Endothelial cell of umbilical vein (primary cell): ENCODE results near the gene ZNF814. TPM values are rescaled to one million over a fixed set of nuclear protein-coding genes. Genes with fewer than 3 reads are reported as not detected.
"Not testable (repeated sequence)": the region's sequence is repeated elsewhere in the genome, so short reads cannot be mapped to it uniquely, and the experiment has no call there.

Experiments
- BruUV-seq: library from RNA; stranded (reverse); fragments of 400-500 nt; replicated peaks from 2 replicates; lab custom pipeline; 2021; lab: Mats Ljungman, UMichigan
- CTCF ChIA-PET: fragments of 300-600, 350-600 bp; sonication (Branson Sonifier 250); formaldehyde crosslinking; loops from one replicate; lab custom pipeline; 2021; ENCODE audit warnings: antibody characterized with exemption, inconsistent platforms; lab: Charles Lee
- POLR2A ChIA-PET: fragments of 300-600, 350-600 bp; sonication (Branson Sonifier 250); formaldehyde crosslinking; loops from one replicate; lab custom pipeline; 2021; ENCODE audit warnings: antibody characterized with exemption, inconsistent platforms; lab: Charles Lee
- DNase-seq: peaks from one replicate; pipeline ENCODE4 v3.0.0-alpha.2; 2011; ENCODE audit warnings: low read depth, low spot score
- FAIRE-seq: peaks from 2 replicates; lab custom pipeline; 2011; peaks lifted over from hg19 to GRCh38; lab: Jason Lieb, UNC
- H2AFZ ChIP-seq: 2 replicates; pipeline ENCODE4 v1.6.0; 2012; ENCODE audit warnings: low read depth, low read length, control low read depth, inconsistent platforms
- H3K27ac ChIP-seq: 2 replicates; pipeline ENCODE4 v1.5.1; 2011; ENCODE audit warnings: low read depth, mild to moderate bottlenecking, control low read depth, low read length, moderate library complexity; ENCODE audit not compliant: insufficient read depth
- H3K27me3 ChIP-seq, 2 experiments: 2 replicates each; pipeline versions ENCODE4 v1.6.0 to v1.6.1; 2011; ENCODE audit warnings: low read length in 2 of 2, mixed read lengths in 1 of 2; ENCODE audit not compliant: control insufficient read depth in 2 of 2, insufficient read depth in 2 of 2
- H3K36me3 ChIP-seq, 2 experiments: 2 replicates in 1 of 2; 3 replicates in 1 of 2; pipeline ENCODE4 v1.5.1; 2011; ENCODE audit warnings: low read length in 2 of 2, mild to moderate bottlenecking in 1 of 2, moderate library complexity in 1 of 2; ENCODE audit not compliant: control insufficient read depth in 2 of 2, insufficient read depth in 2 of 2; ENCODE audit errors: extremely low read depth in 1 of 2
- H3K4me1 ChIP-seq: 3 replicates; pipeline ENCODE4 v1.5.1; 2011; ENCODE audit warnings: mild to moderate bottlenecking, low read length; ENCODE audit not compliant: control insufficient read depth, insufficient read depth; ENCODE audit errors: extremely low read depth
- H3K4me2 ChIP-seq: 2 replicates; pipeline ENCODE4 v1.6.1; 2011; ENCODE audit warnings: low read length, control low read depth, mixed read lengths; ENCODE audit not compliant: insufficient read depth
- H3K4me3 ChIP-seq, 3 experiments: fragments of 200-600 bp in 1 of 3; sonication (generic), shearing (Covaris generic) in 1 of 3; replicated peaks in 1 of 3; 2 replicates each; pipeline ENCODE4 v1.5.1; 2011 to 2016; ENCODE audit warnings: control low read depth in 3 of 3, low read length in 3 of 3, mild to moderate bottlenecking in 2 of 3, inconsistent platforms in 1 of 3, low read depth in 1 of 3, moderate library complexity in 1 of 3; ENCODE audit not compliant: insufficient read depth in 1 of 3
- H3K79me2 ChIP-seq: 2 replicates; pipeline ENCODE4 v1.6.0; 2012; ENCODE audit warnings: low read length, inconsistent platforms; ENCODE audit not compliant: control insufficient read depth, insufficient read depth
- H3K9ac ChIP-seq: replicated peaks from 2 replicates; pipeline ENCODE3; 2011; ENCODE audit warnings: low read length, control low read depth; ENCODE audit not compliant: insufficient read depth; ENCODE audit errors: extremely low read depth
- H3K9me1 ChIP-seq: replicated peaks from 3 replicates; pipeline ENCODE4 v1.6.0; 2011; ENCODE audit warnings: mild to moderate bottlenecking, low read length; ENCODE audit not compliant: control insufficient read depth, insufficient read depth; ENCODE audit errors: extremely low read depth
- H3K9me3 ChIP-seq: replicated peaks from 2 replicates; pipeline ENCODE4 v1.5.1; 2012; ENCODE audit warnings: low read length, inconsistent platforms; ENCODE audit not compliant: control insufficient read depth, insufficient read depth
- H4K20me1 ChIP-seq: replicated peaks from 2 replicates; pipeline ENCODE3; 2011; ENCODE audit warnings: mild to moderate bottlenecking, low read length; ENCODE audit not compliant: control insufficient read depth, insufficient read depth; ENCODE audit errors: extremely low read depth
- GATA2 ChIP-seq: IDR thresholded peaks from 2 replicates; pipeline ENCODE4 v1.7.0; 2011; ENCODE audit warnings: low read depth, mild to moderate bottlenecking, moderate library complexity, mixed read lengths, low read length; ENCODE audit not compliant: insufficient read length, insufficient read depth
- POLR2A ChIP-seq: IDR thresholded peaks from 2 replicates; pipeline ENCODE4 v1.6.1; 2012; ENCODE audit warnings: low read depth, mild to moderate bottlenecking, control low read depth, low read length
- dilution Hi-C: fragments of 300-500 bp; cut with MboI; formaldehyde crosslinking; loops from one replicate; pipeline ENCODE4 v1.15.0; 2019; ENCODE audit warnings: low sequenced_read_pairs; ENCODE audit not compliant: extremely low pct_ligation_motif_present
- intact Hi-C: fragments of 100-400 bp; cut with micrococcal nuclease; formaldehyde crosslinking; loops from one replicate; pipeline ENCODE4 v1.10.0; 2022
- polyA plus RNA-seq, 4 experiments: library from polyadenylated mRNA; depleted of rRNA in 3 of 4; stranded (reverse) in 3 of 4; unstranded in 1 of 4; fragments of >200 nt; gene quantifications; 2 replicates each; pipeline versions ENCODE4 v1.2.1 to v1.2.3, GENCODE V29; 2011 to 2012; ENCODE audit warnings: missing spikeins in 1 of 4
- total RNA-seq: library from RNA; stranded (reverse); gene quantifications from 2 replicates; pipeline ENCODE4 v1.2.3, GENCODE V29; 2021

Gene ZNF814
- total and polyA plus RNA-seq, 2 donors (not counting 3 experiments of a cell fraction or from before 2014, with no cell fraction given): 5.7 to 7.9 TPM

- dilution Hi-C loops, H3K9me1 ChIP-seq, H3K27ac ChIP-seq, BruUV-seq, POLR2A ChIA-PET, CTCF ChIA-PET, H3K36me3 ChIP-seq, H3K4me1 ChIP-seq, intact Hi-C loops, FAIRE-seq, H3K4me3 ChIP-seq, DNase-seq, H3K27me3 ChIP-seq, H4K20me1 ChIP-seq, H3K4me2 ChIP-seq, H3K9ac ChIP-seq, H3K9me3 ChIP-seq, H2AFZ ChIP-seq: not testable (repeated sequence)
- peaks cover 65% of the 10 kb centered on the region for H3K79me2 ChIP-seq
Observed at GRCh38 chr19:57821501-57821900, 67.3 kb downstream of the ZNF814 start.

DNA sequence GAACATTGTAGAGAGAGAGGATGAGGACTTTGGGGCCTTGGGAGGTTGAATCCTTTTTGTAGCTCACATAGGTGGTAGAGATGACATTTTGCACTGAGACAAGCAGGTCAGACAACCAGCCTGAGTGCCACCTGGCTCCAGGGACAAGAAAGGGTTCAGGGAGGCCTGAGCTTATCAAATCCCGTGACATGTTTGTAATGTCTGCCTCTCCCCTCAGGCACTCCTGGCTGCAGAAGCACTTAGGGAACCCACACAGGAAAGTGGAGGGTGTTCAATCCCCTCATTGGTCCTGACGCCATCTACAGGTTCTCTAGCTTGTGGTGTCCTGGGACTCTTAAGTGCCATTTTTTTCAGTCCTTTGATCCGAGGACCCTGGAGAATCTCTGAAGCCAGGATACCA is 67.7 kb downstream of the ZNF814 start:
- FAIRE-seq, H3K9me3 ChIP-seq, H3K9me1 ChIP-seq, H3K4me1 ChIP-seq, H2AFZ ChIP-seq, H3K4me3 ChIP-seq, H4K20me1 ChIP-seq, intact Hi-C loops, H3K36me3 ChIP-seq, CTCF ChIA-PET, H3K27me3 ChIP-seq, H3K4me2 ChIP-seq, POLR2A ChIA-PET, DNase-seq, H3K9ac ChIP-seq, BruUV-seq, H3K27ac ChIP-seq, dilution Hi-C loops: not testable (repeated sequence)
- peaks cover 62% of the 10 kb centered on the region for H3K79me2 ChIP-seq

- Histone ChIP-seq H3K4me2 (peak overlapping the region; percentile 63), H3K4me3 (peak overlapping the region; percentile 82 to 92 (median 83)), H3K4me1 (peaks cover 2% of the 10 kb centered on the region), H2AFZ (no peak overlapping the region), H3K27me3 (no peaks in the 10 kb centered on the region), H3K9ac (no peak overlapping the region), H3K9me3 (no peaks in the 10 kb centered on the region), H3K9me1 (no peaks in the 10 kb centered on the region), H4K20me1 (no peaks in the 10 kb centered on the region), H3K79me2 (peaks cover 57% of the 10 kb centered on the region), H3K27ac (no peak overlapping the region), H3K36me3 (no peaks in the 10 kb centered on the region)
- TF ChIP-seq POLR2A: no peak
- TF ChIP-seq GATA2: no peak
- POLR2A ChIA-PET: no interaction called here
- no TSS peak for BruUV-seq
- CTCF ChIA-PET: interaction anchor here (1.3 kb wide), 1 partner anchor 51 kb away, joined by 3 read pairs; the partner anchor contains the start of gene ZNF586
- intact Hi-C loops (no loop called here), dilution Hi-C loops (no loop called here)
- DNase-seq (no peak), FAIRE-seq (no peak)
Observed at GRCh38 chr19:57820599-57820998, 68.2 kb downstream of the ZNF814 start.
